Measurements from ENCODE around the gene CMSS1.

The CMSS1 gene

GRCh38 chr3:100029689-100030088, 212.0 kb downstream of the CMSS1 start (continued):
- TF ChIP-seq ZBTB11 (tag by site-specific recombination; conservative IDR thresholded peaks at IDR 0.05; ENCODE audit: low read depth), result no peak
- no peak for TF ChIP-seq ZNF394 (tag by site-specific recombination; IDR thresholded peaks at IDR 0.05; ENCODE audit: borderline replicate concordance)
- no peak for TF ChIP-seq ZNF433 (tag by site-specific recombination; IDR thresholded peaks at IDR 0.05; ENCODE audit: low read depth)
- no peak for TF ChIP-seq ZNF768 (tag by site-specific recombination; IDR thresholded peaks at IDR 0.05)
- no peak for TF ChIP-seq ZFP37 (tag by site-specific recombination; IDR thresholded peaks at IDR 0.05)
- no peak for TF ChIP-seq ZNF26 (tag by site-specific recombination; IDR thresholded peaks at IDR 0.05)
- TF ChIP-seq WT1 (tag by site-specific recombination; IDR thresholded peaks at IDR 0.05), result no peak
- TF ChIP-seq GLIS1 (tag by site-specific recombination; IDR thresholded peaks at IDR 0.05), result no peak

- Histone ChIP-seq H3K27ac (ENCODE audit: extremely low read depth, low read depth, low read length) (no peak overlapping the region), H3K9me3 (ENCODE audit: control insufficient read depth, insufficient read depth, low read depth, low read length) (no peaks in the 10 kb centered on the region), H3K36me3 (ENCODE audit: control insufficient read depth in 2 of 2, insufficient read depth in 1 of 2, low read length in 2 of 2) (no peaks in the 10 kb centered on the region), H3K4me3 (ENCODE audit: low read depth, low read length) (no peak overlapping the region), H3K4me1 (ENCODE audit: control insufficient read depth, insufficient read depth, low read length) (no peaks in the 10 kb centered on the region)
- TF ChIP-seq PBX3 (CRISPR knock-in tag; IDR thresholded peaks at IDR 0.05) (no peak), GLIS2 (tag by site-specific recombination; IDR thresholded peaks at IDR 0.05) (no peak), ZNF23 (tag by site-specific recombination; IDR thresholded peaks at IDR 0.05; ENCODE audit: borderline replicate concordance) (no peak), ZNF114 (tag by site-specific recombination; IDR thresholded peaks at IDR 0.05) (no peak), ZNF677 (tag by site-specific recombination; IDR thresholded peaks at IDR 0.05) (no peak), KLF10 (tag by site-specific recombination; IDR thresholded peaks at IDR 0.05) (no peak), INSM2 (tag by site-specific recombination; IDR thresholded peaks at IDR 0.05) (no peak), KLF8 (tag by site-specific recombination; IDR thresholded peaks at IDR 0.05) (no peak), ZNF362 (tag by site-specific recombination; IDR thresholded peaks at IDR 0.05) (no peak)
- ChIA-PET CTCF (interaction anchor here (0.6 to 0.7 kb wide), 2 partner anchors 65 to 498 kb away, joined by 3 to 5 read pairs; no protein-coding TSS in a partner anchor), POLR2A (no interaction called here)
Measured at GRCh38 chr3:100030346-100030745, 212.7 kb downstream of the CMSS1 start.
